HG02938 (cell line): ENCODE data around the gene BHLHA9.

Experiments used
- ATAC-seq: cut with Tn5 transposase; IDR thresholded peaks from one replicate; pipeline ENCODE4 v1.9.1; 2021; ENCODE audit warnings: mild to moderate bottlenecking, moderate library complexity; ENCODE audit not compliant: unreplicated experiment

The BHLHA9 gene

GRCh38 chr17:1251866-1252608 lies 18.2 kb upstream of the BHLHA9 start:
- no peak for ATAC-seq

- no peak for ATAC-seq
Measured at GRCh38 chr17:1255041-1255440, 15.2 kb upstream of the BHLHA9 start.

- no peak for ATAC-seq
Measured at GRCh38 chr17:1256699-1257098, 13.5 kb upstream of the BHLHA9 start.

DNA sequence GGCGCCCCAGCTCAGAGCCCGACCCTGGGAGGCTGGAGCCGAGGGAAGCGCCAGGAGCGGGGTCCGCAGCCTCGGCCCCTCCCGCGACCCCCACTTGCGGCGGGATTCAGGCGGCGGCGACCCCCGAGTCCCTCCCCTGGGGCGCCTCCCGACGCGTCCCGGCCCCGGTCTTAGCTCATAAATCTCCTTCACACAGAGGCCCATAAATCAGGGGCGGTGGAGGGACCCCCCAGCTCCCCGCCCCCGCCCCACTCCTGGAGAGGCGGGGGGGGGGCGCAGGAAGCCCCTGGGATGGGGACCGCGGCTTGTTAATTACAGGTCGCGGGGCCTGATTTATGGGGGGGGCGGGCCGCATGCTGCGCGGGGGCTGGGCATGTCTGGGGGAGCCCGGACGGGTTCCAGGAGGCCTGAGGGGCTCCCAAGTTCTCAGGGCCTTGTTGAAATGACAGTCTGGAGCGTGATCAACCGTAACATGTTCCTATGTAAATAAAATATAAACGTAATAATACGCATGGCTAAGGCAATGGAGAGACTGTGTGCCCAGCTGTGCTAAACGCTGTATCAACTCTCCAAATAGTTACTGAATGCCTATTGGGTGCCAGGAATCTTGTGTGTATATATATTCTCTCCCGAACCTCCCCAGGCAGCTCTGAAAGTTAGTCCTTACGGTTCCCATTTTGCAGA lies 10.0 kb upstream of the BHLHA9 start:
- no peak for ATAC-seq

GRCh38 chr17:1260770-1261161 lies 9.5 kb upstream of the BHLHA9 start:
- ATAC-seq: no peak

DNA sequence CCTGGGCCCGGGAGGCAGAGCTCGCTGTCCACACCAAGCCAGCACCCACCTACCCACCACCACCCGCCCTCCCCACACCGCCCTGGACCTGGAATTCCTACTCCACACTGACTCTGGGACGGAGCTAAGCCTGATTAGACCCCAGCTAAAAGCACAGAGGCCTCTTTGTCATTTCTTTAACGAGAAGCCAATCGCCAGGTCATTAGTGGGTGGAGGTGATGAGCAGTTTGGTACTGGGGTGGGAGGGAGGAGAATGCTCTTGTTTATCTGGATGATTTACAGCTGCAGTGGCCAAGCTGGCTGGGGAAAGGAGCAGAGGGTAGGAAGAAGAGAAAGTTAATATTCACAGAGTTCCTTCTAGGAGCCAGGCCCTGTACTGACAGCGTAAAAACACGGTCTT lies 6.0 kb upstream of the BHLHA9 start:
- no peak for ATAC-seq

DNA sequence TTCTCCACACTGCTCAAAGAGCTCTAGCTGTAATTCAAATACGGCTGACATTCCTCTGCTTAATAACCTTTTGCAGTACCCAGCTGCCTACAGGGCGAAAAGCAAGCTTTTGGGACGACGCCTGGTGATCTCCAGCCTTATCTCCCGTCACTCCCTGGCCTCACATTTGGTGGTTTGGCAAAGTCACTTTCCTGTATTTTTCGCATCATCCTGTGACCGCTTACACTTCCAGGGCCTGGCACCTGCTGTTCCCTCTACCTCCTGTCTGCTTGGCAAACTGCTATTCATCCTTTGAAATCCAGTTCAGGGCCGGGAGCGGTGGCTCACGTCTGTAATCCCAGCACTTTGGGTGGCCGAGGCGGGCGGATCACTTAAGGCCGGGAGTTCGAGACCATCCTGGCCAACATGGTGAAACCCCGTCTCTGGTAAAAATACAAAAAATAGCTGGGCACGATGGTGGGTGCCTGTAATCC lies 2.7 kb upstream of the BHLHA9 start:
- no peak for ATAC-seq

- no peak for ATAC-seq
Measured at GRCh38 chr17:1271030-1271423, 783 bp downstream of the BHLHA9 start.

- ATAC-seq: no peak
Measured at GRCh38 chr17:1271441-1271840, 1.2 kb downstream of the BHLHA9 start.

DNA sequence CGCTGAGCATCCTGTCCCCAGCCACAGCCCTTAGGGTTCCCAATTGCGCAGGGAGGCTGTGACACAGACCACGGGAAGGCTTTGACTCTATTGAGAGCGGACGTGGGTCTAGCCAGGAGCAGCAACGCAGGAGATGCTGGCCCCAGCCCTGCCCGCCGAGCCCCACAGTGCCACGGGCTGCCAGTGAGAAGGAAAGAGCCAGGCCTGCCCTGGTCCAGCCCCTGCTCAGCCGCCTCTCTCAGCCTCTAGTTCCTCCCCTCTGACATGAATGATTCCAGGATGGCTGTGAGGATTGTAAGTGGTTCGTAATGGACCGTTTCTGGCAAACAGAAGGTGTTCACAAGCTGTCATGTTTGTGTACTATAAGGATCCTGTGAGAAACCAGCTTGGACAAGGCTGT lies 2.5 kb downstream of the BHLHA9 start:
- ATAC-seq: no peak

- ATAC-seq: no peak
Measured at GRCh38 chr17:1273492-1274244, 3.4 kb downstream of the BHLHA9 start.

GRCh38 chr17:1274245-1274608 lies 4.0 kb downstream of the BHLHA9 start:
- ATAC-seq: no peak

- no peak for ATAC-seq
Measured at GRCh38 chr17:1275205-1275961, 5.1 kb downstream of the BHLHA9 start.

DNA sequence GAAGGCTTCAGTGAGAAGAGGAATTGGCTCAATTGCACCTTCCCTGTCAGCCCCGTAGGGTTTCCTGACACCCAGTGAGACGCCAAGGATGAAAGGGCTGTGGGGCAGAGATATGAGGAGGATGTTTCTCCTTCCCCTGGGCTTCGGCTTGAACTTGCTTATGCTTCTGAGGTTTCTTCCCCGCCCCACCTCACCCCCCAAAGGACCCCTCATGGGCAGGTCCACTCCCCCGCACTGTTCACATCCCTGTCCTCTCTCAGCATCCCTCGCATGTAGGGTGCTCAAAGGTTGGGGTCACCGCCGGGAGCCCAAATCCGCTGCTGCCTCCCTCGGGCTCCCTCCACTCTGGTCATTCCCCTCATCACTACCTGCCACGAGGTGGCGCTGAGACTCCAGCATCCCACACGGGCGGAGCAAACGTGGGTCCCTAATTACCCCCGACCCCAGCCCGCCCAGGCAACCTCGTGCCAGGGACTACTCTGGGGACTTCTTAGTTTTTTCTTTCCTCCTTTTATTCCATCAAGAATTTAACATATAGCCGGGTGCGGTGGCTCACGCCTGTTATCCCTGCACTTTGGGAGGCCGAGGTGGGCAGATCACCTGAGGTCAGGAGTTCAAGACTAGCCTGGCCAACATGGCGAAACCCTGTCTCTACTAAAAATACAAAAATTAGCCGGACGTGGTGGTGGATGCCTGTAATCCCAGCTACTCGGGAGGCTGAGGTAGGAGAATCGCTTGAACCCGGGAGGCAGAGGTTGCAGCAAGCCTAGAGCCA lies 5.9 kb downstream of the BHLHA9 start:
- no peak for ATAC-seq

DNA sequence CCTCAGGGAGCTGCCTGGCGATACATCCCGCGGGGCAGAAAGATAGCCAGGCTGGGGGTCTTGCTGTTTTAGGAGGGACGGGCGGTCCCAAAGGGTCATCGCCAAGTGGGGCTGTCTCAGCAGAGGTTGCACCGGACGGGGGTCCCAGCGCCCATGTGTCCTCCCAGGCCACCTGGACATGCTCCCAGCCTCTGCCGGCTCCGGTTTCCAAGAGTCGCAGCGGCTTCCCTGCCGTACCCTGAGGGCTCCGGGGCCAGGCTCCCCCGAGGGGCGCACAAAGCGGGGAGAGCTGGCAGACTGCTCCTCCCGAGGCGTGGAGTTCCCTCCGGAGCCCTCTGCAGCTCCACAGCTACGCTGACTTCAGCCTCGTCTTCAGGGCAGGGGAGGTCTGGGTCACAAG lies 10.4 kb downstream of the BHLHA9 start:
- ATAC-seq: no peak

DNA sequence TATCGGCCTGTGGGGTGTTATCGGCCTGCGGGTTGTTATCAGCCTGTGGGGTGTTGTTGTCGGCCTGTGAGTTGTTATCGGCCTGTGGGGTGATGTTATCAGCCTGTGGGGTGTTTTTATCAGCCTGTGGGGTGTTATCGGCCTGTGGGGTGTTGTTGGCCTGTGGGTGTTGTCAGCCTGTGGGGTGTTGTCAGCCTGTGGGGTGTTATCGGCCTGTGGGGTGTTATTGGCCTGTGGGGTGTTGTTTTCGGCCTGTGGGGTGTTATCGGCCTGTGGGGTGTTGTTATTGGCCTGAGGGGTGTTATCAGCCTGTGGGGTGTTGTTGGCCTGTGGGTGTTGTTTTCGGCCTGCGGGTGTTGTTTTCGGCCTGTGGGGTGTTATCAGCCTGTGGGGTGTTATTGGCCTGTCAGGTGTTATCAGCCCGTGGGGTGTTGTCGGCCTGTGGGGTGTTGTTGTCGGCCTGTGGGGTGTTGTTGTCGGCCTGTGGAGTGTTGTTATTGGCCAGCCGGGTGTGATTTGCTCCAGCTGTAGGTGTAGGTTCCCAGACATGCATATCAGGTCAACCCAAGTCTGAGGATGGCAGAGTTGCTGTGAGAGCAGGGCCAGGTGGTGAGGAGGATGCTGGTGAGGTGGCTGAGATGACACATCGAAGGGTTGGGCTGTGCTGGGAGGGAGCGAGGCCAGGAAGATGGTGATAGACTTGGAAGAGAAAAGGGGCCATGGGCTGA lies 16.3 kb downstream of the BHLHA9 start:
- ATAC-seq: no peak

- ATAC-seq: no peak
Measured at GRCh38 chr17:1289695-1290094, 19.5 kb downstream of the BHLHA9 start.

- no peak for ATAC-seq
Measured at GRCh38 chr17:1290676-1291075, 20.4 kb downstream of the BHLHA9 start.

DNA sequence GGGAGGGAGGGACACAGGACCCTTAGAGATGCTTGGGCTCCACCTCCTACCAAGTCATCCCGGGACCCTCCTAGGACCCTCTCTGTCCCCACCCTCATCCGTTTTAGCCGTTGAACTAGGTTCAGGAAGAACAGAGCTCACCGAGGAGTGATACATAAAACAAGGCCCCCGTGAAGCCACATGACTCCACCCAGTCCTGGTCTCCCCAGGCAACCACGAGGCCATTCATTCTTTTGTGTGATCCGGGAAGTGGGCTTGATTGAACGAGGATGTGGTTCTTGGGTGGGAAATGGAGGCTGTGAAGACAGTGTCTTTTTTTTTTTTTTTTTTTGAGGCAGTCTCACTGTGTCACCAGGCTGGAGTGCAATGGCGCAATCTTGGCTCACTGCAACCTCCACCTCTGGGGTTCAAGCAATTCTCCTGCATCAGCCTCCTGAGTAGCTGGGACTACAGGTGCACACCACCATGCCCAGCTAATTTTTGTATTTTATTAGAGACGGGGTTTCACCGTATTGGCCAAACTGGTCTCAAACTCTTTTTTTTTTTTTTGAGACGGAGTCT lies 24.0 kb downstream of the BHLHA9 start:
- no peak for ATAC-seq
